ENCODE measurements around the gene ZNF133. TPM values are rescaled to one million over a fixed set of nuclear protein-coding genes. Genes with fewer than 3 reads are reported as not detected.
"Not testable (repeated sequence)": the region's sequence is repeated elsewhere in the genome, so short reads cannot be mapped to it uniquely, and the experiment has no call there.

The ZNF133 gene
- total and polyA plus RNA-seq, 2 of the 13 experiments (the other 11 are each of a cell fraction or from before 2014, with no cell fraction given) = 23.5 to 26.7 TPM

DNA sequence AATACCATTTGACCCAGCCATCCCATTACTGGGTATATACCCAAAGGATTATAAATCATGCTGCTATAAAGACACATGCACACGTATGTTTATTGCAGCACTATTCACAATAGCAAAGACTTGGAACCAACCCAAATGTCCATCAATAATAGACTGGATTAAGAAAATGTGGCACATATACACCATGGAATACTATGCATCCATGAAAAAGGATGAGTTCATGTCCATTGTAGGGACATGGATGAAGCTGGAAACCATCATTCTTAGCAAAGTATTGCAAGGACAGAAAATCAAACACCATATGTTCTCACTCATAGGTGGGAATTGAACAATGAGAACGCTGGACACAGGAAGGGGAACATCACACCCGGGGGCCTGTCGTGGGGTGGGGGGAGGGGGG is 39.8 kb upstream of the ZNF133 start:
- H3K4me3 ChIP-seq (replicated peaks in 1 of 3; ENCODE audit: insufficient read depth in 1 of 3, low read depth in 2 of 3, low read length in 3 of 3); BruUV-seq (replicated peaks); FAIRE-seq; H3K9ac ChIP-seq (ENCODE audit: insufficient read depth, low read depth, low read length); H3K9me3 ChIP-seq (ENCODE audit: low read length); H2AFZ ChIP-seq (ENCODE audit: low read length); H3K4me2 ChIP-seq (ENCODE audit: low read depth, low read length); DNase-seq (ENCODE audit: low spot score); POLR2A ChIA-PET; in situ Hi-C loops (cut with HindIII; ENCODE audit: extremely low pct_ligation_motif_present, low pct_unique_long_range_greater_than_20kb); H3K4me1 ChIP-seq (ENCODE audit: insufficient read depth, low read length); H3K36me3 ChIP-seq (replicated peaks in 1 of 2; ENCODE audit: control insufficient read depth in 1 of 2, insufficient read depth in 2 of 2, low read length in 2 of 2); intact Hi-C loops (cut with micrococcal nuclease; ENCODE audit: unreplicated experiment); H3K27ac ChIP-seq (ENCODE audit: extremely low read length, insufficient read depth, low read length); H3K27me3 ChIP-seq (ENCODE audit: control insufficient read depth in 1 of 2, insufficient read depth in 2 of 2, low read length in 2 of 2); H4K20me1 ChIP-seq (ENCODE audit: insufficient read depth, low read length); H3K79me2 ChIP-seq (ENCODE audit: insufficient read depth, low read length); CTCF ChIA-PET (ENCODE audit: low intra/inter-chr PET ratio, low total read pairs); ATAC-seq: not testable (repeated sequence)
- WGBS (ENCODE audit: low lambda C conversion rate) = 9% methylated on average over 4 of the region's 4 CpGs

DNA sequence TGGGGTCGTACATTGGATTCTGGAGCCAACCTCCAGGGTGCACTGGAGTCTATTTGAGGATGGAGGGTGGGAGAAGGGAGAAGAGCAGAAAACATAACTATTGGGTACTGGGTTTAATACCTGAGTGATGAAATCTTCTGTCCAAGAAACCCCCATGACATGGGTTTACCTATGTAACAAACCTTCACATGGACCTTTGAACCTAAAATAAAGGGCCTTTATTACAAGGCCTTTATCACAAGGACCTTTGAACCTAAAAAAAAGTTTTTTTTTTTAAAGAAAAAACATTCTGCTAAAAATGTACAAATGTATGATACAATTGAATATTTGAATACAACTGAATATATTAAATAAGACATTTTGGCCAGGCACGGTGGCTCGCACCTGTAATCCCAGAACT is 38.1 kb upstream of the ZNF133 start:
- ChIA-PET POLR2A (no interaction called here), CTCF (ENCODE audit: low intra/inter-chr PET ratio, low total read pairs) (no interaction called here)
- H3K9ac ChIP-seq (ENCODE audit: insufficient read depth, low read depth, low read length) = no peak overlapping the region
- in situ Hi-C loops (cut with HindIII; ENCODE audit: extremely low pct_ligation_motif_present, low pct_unique_long_range_greater_than_20kb) = loop anchor here (25.0 kb wide), 1 partner anchor 188 kb away; the partner anchor contains the start of gene OVOL2
- DNase-seq (ENCODE audit: low spot score) (peak; percentile 23), FAIRE-seq (no peak), ATAC-seq (no peak)
- no peaks in the 10 kb centered on the region for H3K9me3 ChIP-seq (ENCODE audit: low read length)
- H3K36me3 ChIP-seq (replicated peaks in 1 of 2; ENCODE audit: control insufficient read depth in 1 of 2, insufficient read depth in 2 of 2, low read length in 2 of 2) = no peaks in the 10 kb centered on the region
- no TSS peak for BruUV-seq (replicated peaks)
- H3K4me2 ChIP-seq (ENCODE audit: low read depth, low read length) = no peak overlapping the region
- no peak for TF ChIP-seq HMGA1 (CRISPR knock-in tag; conservative IDR thresholded peaks at IDR 0.05)
- TF ChIP-seq NCOR1 (IDR thresholded peaks at IDR 0.05; ENCODE audit: borderline replicate concordance, low read length) = peak; percentile 70; the same call in 1 of the 2 replicates
- TF ChIP-seq, protein P1, sequence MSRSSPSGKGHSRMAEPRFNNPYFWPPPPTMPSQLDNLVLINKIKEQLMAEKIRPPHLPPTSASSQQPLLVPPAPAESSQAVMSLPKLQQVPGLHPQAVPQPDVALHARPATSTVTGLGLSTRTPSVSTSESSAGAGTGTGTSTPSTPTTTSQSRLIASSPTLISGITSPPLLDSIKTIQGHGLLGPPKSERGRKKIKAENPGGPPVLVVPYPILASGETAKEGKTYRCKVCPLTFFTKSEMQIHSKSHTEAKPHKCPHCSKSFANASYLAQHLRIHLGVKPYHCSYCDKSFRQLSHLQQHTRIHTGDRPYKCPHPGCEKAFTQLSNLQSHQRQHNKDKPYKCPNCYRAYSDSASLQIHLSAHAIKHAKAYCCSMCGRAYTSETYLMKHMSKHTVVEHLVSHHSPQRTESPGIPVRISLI (CRISPR knock-in tag; IDR thresholded peaks at IDR 0.05; ENCODE audit: borderline replicate concordance) = peak; percentile 62; the same call in 1 of the 2 replicates
- 0 out of 2 replicates have a peak, but pooled peaks have one; percentile 22 for TF ChIP-seq NR2C2 (CRISPR knock-in tag; IDR thresholded peaks at IDR 0.05; ENCODE audit: borderline replicate concordance)
- no peak overlapping the region for H3K27ac ChIP-seq (ENCODE audit: extremely low read length, insufficient read depth, low read length)
- WGBS (ENCODE audit: low lambda C conversion rate) = 63% methylated on average over 3 of the region's 3 CpGs
- H4K20me1 ChIP-seq (ENCODE audit: insufficient read depth, low read length) = no peaks in the 10 kb centered on the region
- peaks cover 8% of the 10 kb centered on the region for H3K4me1 ChIP-seq (ENCODE audit: insufficient read depth, low read length)
- intact Hi-C loops (cut with micrococcal nuclease; ENCODE audit: unreplicated experiment) = no loop called here
- H3K27me3 ChIP-seq (ENCODE audit: control insufficient read depth in 1 of 2, insufficient read depth in 2 of 2, low read length in 2 of 2) = peaks cover 2 to 21% of the 10 kb centered on the region in 2 experiments; a peak in 3 of 5 replicates
- no peak overlapping the region for H2AFZ ChIP-seq (ENCODE audit: low read length)
- H3K79me2 ChIP-seq (ENCODE audit: insufficient read depth, low read length) = no peaks in the 10 kb centered on the region
- no peak overlapping the region for H3K4me3 ChIP-seq (replicated peaks in 1 of 3; ENCODE audit: insufficient read depth in 1 of 3, low read depth in 2 of 3, low read length in 3 of 3)
